ENCODE data around the gene PTPRT. TPM values are rescaled to one million over a fixed set of nuclear protein-coding genes. Genes with fewer than 3 reads are reported as not detected.

PTPRT gene
- total and polyA plus RNA-seq, 2 of the 13 experiments (the other 11 are each of a cell fraction or from before 2014, with no cell fraction given): under 0.01 to 0.09 TPM

DNA sequence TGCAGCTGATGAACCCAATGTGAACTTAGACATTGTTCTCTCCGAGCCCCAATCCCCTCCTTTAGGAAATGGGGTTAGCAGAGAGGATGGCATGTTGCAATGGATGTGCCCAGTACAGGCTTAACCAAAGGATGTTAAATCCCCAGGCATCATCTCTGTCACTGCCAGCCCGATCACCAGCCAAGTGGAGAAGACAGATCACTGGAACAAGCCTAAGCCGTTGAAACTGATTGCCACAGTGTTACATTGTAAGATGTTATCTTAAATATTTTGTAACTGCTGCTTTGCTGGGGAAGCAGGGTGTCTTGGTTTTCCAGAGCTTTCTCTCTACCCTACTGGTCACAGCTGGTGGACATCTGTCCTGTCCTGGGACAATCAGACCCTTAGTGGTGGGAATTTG, 788.1 kb downstream of the PTPRT start:
- H3K9ac ChIP-seq (ENCODE audit: insufficient read depth, low read depth, low read length): no peak overlapping the region
- no peak for TF ChIP-seq ZSCAN30 (CRISPR knock-in tag; IDR thresholded peaks at IDR 0.05)
- TF ChIP-seq, protein P1, sequence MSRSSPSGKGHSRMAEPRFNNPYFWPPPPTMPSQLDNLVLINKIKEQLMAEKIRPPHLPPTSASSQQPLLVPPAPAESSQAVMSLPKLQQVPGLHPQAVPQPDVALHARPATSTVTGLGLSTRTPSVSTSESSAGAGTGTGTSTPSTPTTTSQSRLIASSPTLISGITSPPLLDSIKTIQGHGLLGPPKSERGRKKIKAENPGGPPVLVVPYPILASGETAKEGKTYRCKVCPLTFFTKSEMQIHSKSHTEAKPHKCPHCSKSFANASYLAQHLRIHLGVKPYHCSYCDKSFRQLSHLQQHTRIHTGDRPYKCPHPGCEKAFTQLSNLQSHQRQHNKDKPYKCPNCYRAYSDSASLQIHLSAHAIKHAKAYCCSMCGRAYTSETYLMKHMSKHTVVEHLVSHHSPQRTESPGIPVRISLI (CRISPR knock-in tag; IDR thresholded peaks at IDR 0.05; ENCODE audit: borderline replicate concordance): no peak
- no peak for TF ChIP-seq ZNF780A (CRISPR knock-in tag; IDR thresholded peaks at IDR 0.05)
- no peak for TF ChIP-seq SNAPC2 (CRISPR knock-in tag; IDR thresholded peaks at IDR 0.05)
- TF ChIP-seq, protein P2, sequence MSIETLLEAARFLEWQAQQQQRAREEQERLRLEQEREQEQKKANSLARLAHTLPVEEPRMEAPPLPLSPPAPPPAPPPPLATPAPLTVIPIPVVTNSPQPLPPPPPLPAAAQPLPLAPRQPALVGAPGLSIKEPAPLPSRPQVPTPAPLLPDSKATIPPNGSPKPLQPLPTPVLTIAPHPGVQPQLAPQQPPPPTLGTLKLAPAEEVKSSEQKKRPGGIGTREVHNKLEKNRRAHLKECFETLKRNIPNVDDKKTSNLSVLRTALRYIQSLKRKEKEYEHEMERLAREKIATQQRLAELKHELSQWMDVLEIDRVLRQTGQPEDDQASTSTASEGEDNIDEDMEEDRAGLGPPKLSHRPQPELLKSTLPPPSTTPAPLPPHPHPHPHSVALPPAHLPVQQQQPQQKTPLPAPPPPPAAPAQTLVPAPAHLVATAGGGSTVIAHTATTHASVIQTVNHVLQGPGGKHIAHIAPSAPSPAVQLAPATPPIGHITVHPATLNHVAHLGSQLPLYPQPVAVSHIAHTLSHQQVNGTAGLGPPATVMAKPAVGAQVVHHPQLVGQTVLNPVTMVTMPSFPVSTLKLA (IDR thresholded peaks at IDR 0.05): no peak
- TF ChIP-seq, protein P3, sequence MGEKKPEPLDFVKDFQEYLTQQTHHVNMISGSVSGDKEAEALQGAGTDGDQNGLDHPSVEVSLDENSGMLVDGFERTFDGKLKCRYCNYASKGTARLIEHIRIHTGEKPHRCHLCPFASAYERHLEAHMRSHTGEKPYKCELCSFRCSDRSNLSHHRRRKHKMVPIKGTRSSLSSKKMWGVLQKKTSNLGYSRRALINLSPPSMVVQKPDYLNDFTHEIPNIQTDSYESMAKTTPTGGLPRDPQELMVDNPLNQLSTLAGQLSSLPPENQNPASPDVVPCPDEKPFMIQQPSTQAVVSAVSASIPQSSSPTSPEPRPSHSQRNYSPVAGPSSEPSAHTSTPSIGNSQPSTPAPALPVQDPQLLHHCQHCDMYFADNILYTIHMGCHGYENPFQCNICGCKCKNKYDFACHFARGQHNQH (CRISPR knock-in tag; IDR thresholded peaks at IDR 0.05): no peak
- no peak for TF ChIP-seq ATF1 (CRISPR knock-in tag; IDR thresholded peaks at IDR 0.05)
- TF ChIP-seq CHD4 (IDR thresholded peaks at IDR 0.05; ENCODE audit: borderline replicate concordance, low read length): no peak
- no peak for TF ChIP-seq TARDBP (CRISPR knock-in tag; IDR thresholded peaks at IDR 0.05)
- TF ChIP-seq SALL1 (CRISPR knock-in tag; IDR thresholded peaks at IDR 0.05): no peak
- TF ChIP-seq, protein P4, sequence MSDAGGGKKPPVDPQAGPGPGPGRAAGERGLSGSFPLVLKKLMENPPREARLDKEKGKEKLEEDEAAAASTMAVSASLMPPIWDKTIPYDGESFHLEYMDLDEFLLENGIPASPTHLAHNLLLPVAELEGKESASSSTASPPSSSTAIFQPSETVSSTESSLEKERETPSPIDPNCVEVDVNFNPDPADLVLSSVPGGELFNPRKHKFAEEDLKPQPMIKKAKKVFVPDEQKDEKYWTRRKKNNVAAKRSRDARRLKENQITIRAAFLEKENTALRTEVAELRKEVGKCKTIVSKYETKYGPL (CRISPR knock-in tag; IDR thresholded peaks at IDR 0.05): no peak
- TF ChIP-seq, protein P5, sequence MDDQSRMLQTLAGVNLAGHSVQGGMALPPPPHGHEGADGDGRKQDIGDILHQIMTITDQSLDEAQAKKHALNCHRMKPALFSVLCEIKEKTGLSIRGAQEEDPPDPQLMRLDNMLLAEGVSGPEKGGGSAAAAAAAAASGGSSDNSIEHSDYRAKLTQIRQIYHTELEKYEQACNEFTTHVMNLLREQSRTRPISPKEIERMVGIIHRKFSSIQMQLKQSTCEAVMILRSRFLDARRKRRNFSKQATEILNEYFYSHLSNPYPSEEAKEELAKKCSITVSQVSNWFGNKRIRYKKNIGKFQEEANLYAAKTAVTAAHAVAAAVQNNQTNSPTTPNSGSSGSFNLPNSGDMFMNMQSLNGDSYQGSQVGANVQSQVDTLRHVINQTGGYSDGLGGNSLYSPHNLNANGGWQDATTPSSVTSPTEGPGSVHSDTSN (CRISPR knock-in tag; IDR thresholded peaks at IDR 0.05; ENCODE audit: borderline replicate concordance): no peak
- TF ChIP-seq, protein P6, sequence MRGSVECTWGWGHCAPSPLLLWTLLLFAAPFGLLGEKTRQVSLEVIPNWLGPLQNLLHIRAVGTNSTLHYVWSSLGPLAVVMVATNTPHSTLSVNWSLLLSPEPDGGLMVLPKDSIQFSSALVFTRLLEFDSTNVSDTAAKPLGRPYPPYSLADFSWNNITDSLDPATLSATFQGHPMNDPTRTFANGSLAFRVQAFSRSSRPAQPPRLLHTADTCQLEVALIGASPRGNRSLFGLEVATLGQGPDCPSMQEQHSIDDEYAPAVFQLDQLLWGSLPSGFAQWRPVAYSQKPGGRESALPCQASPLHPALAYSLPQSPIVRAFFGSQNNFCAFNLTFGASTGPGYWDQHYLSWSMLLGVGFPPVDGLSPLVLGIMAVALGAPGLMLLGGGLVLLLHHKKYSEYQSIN (CRISPR knock-in tag; IDR thresholded peaks at IDR 0.05; ENCODE audit: borderline replicate concordance): no peak
- no peak for TF ChIP-seq SPEN (CRISPR knock-in tag; IDR thresholded peaks at IDR 0.05; ENCODE audit: low read depth)
- no peak for TF ChIP-seq SOX5 (CRISPR knock-in tag; IDR thresholded peaks at IDR 0.05; ENCODE audit: borderline replicate concordance)
- TF ChIP-seq DR1 (CRISPR knock-in tag; IDR thresholded peaks at IDR 0.05): no peak
- TF ChIP-seq ZNF841 (CRISPR knock-in tag; IDR thresholded peaks at IDR 0.05; ENCODE audit: borderline replicate concordance): no peak
- TF ChIP-seq RAD21 (CRISPR knock-in tag; IDR thresholded peaks at IDR 0.05): no peak
- CTCF ChIA-PET (ENCODE audit: low intra/inter-chr PET ratio, low total read pairs): no interaction called here
- H3K79me2 ChIP-seq (ENCODE audit: insufficient read depth, low read length): no peaks in the 10 kb centered on the region
- no peak overlapping the region for H3K4me2 ChIP-seq (ENCODE audit: low read depth, low read length)
- H3K4me1 ChIP-seq (ENCODE audit: insufficient read depth, low read length): no peaks in the 10 kb centered on the region
- H3K4me3 ChIP-seq (replicated peaks in 1 of 3; ENCODE audit: insufficient read depth in 1 of 3, low read depth in 2 of 3, low read length in 3 of 3): no peak overlapping the region
- WGBS (ENCODE audit: low lambda C conversion rate): 0% methylated on average over 3 of the region's 3 CpGs
- no TSS peak for BruUV-seq (replicated peaks)
- no peaks in the 10 kb centered on the region for H3K36me3 ChIP-seq (replicated peaks in 1 of 2; ENCODE audit: control insufficient read depth in 1 of 2, insufficient read depth in 2 of 2, low read length in 2 of 2)
- DNase-seq (ENCODE audit: low spot score) (no peak), ATAC-seq (no peak), FAIRE-seq (no peak)
- peaks cover 40% of the 10 kb centered on the region for H3K9me3 ChIP-seq (ENCODE audit: low read length)
- intact Hi-C loops (cut with micrococcal nuclease; ENCODE audit: unreplicated experiment) (no loop called here), in situ Hi-C loops (cut with HindIII; ENCODE audit: extremely low pct_ligation_motif_present, low pct_unique_long_range_greater_than_20kb) (no loop called here)
- POLR2A ChIA-PET: no interaction called here
- no peak overlapping the region for H2AFZ ChIP-seq (ENCODE audit: low read length)
- no peaks in the 10 kb centered on the region for H3K27me3 ChIP-seq (ENCODE audit: control insufficient read depth in 1 of 2, insufficient read depth in 2 of 2, low read length in 2 of 2)
- H3K27ac ChIP-seq (ENCODE audit: extremely low read length, insufficient read depth, low read length): no peak overlapping the region
- no peaks in the 10 kb centered on the region for H4K20me1 ChIP-seq (ENCODE audit: insufficient read depth, low read length)
